Epithelial cell of esophagus (primary cell): ENCODE results near the gene BASP1.

Experiments
- DNase-seq: peaks from one replicate; pipeline ENCODE4 v3.0.0; 2010; ENCODE audit warnings: low read depth
- H3K4me3 ChIP-seq: 2 replicates; pipeline ENCODE4 v1.5.1; 2011; ENCODE audit warnings: mild to moderate bottlenecking, low read length, control low read depth
- TF ChIP-seq, protein P1 (sequence below): IDR thresholded peaks from 2 replicates; pipeline ENCODE4 v1.5.1; 2011; ENCODE audit warnings: low read depth, mild to moderate bottlenecking, low read length, control low read depth, inconsistent platforms; ENCODE audit not compliant: insufficient read depth; ENCODE audit errors: missing control alignments

BASP1 gene

DNA sequence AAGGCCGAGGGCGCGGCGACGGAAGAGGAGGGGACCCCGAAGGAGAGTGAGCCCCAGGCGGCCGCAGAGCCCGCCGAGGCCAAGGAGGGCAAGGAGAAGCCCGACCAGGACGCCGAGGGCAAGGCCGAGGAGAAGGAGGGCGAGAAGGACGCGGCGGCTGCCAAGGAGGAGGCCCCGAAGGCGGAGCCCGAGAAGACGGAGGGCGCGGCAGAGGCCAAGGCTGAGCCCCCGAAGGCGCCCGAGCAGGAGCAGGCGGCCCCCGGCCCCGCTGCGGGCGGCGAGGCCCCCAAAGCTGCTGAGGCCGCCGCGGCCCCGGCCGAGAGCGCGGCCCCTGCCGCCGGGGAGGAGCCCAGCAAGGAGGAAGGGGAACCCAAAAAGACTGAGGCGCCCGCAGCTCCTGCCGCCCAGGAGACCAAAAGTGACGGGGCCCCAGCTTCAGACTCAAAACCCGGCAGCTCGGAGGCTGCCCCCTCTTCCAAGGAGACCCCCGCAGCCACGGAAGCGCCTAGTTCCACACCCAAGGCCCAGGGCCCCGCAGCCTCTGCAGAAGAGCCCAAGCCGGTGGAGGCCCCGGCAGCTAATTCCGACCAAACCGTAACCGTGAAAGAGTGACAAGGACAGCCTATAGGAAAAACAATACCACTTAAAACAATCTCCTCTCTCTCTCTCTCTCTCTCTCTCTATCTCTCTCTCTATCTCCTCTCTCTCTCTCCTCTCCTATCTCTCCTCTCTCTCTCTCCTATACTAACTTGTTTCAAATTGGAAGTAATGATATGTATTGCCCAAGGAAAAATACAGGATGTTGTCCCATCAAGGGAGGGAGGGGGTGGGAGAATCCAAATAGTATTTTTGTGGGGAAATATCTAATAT is 58.1 kb downstream of the BASP1 start:
- TF ChIP-seq, protein P1, sequence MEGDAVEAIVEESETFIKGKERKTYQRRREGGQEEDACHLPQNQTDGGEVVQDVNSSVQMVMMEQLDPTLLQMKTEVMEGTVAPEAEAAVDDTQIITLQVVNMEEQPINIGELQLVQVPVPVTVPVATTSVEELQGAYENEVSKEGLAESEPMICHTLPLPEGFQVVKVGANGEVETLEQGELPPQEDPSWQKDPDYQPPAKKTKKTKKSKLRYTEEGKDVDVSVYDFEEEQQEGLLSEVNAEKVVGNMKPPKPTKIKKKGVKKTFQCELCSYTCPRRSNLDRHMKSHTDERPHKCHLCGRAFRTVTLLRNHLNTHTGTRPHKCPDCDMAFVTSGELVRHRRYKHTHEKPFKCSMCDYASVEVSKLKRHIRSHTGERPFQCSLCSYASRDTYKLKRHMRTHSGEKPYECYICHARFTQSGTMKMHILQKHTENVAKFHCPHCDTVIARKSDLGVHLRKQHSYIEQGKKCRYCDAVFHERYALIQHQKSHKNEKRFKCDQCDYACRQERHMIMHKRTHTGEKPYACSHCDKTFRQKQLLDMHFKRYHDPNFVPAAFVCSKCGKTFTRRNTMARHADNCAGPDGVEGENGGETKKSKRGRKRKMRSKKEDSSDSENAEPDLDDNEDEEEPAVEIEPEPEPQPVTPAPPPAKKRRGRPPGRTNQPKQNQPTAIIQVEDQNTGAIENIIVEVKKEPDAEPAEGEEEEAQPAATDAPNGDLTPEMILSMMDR, result no peak
- no peak for DNase-seq
- H3K4me3 ChIP-seq, result no peak overlapping the region

DNA sequence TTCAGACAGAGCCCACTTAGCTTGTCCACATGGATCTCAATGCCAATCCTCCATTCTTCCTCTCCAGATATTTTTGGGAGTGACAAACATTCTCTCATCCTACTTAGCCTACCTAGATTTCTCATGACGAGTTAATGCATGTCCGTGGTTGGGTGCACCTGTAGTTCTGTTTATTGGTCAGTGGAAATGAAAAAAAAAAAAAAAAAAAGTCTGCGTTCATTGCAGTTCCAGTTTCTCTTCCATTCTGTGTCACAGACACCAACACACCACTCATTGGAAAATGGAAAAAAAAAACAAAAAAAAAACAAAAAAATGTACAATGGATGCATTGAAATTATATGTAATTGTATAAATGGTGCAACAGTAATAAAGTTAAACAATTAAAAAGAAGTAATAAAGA is 59.0 kb downstream of the BASP1 start:
- TF ChIP-seq, protein P1, result no peak
- DNase-seq, result no peak
- H3K4me3 ChIP-seq, result no peak overlapping the region

DNA sequence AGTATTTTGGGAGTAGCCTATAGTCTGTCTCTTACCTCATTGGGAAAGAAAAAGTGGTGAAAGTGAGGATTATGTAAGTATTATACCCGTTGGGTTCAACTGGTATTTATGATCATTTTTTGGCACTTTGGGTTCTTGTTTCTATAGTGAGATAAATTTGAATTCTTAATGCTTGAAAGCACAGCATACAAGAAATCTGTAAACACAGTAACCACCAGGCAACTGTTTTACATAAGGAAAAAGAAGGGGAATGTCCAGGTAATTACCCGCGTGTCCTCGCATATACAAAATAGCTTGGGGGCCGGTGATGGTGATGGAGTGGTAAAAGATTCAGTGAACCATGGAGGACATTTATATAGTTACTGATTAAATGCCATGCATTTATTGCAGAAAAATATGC is 60.5 kb downstream of the BASP1 start:
- no peak overlapping the region for H3K4me3 ChIP-seq
- TF ChIP-seq, protein P1, result no peak
- DNase-seq, result no peak

DNA sequence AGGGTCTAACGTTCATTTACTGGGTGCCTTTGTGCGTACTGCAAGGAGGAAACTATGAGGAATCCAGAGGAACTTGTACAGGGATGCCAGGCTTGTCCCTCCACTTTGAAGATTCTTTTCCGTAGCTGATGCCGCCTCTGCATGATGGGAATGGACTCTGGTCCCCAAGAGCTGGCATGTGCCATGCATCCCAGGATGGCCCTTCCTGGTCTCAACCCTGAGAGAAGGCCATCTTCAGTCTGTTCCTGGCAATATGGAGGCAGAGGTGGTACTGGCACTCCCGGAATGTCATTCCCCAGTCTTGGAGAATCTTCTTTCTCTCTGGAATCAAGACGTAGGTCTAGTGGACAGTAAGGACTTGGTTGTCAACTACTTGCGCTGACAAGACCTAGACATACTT is 61.5 kb downstream of the BASP1 start:
- DNase-seq, result no peak
- H3K4me3 ChIP-seq, result no peak overlapping the region
- TF ChIP-seq, protein P1, result no peak

DNA sequence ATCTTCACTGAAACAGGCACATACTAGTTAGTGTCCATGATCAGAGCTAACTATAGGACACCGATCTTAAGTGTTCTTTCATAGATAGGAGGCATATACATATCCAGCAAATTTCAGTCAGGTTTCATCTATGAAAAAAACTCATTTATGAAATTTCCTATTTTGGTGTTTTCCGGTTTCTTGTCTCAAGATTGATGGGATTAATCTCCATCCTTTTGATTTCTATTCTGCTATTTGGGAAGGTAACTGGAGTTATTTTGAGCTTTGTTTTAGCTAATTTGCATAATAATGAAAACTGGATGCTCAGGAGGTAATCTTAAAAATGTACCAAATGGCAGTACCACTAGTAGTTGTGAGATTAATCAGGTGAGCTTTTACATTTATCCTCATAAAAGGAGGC is 62.1 kb downstream of the BASP1 start:
- H3K4me3 ChIP-seq, result no peak overlapping the region
- no peak for DNase-seq
- TF ChIP-seq, protein P1, result no peak

DNA sequence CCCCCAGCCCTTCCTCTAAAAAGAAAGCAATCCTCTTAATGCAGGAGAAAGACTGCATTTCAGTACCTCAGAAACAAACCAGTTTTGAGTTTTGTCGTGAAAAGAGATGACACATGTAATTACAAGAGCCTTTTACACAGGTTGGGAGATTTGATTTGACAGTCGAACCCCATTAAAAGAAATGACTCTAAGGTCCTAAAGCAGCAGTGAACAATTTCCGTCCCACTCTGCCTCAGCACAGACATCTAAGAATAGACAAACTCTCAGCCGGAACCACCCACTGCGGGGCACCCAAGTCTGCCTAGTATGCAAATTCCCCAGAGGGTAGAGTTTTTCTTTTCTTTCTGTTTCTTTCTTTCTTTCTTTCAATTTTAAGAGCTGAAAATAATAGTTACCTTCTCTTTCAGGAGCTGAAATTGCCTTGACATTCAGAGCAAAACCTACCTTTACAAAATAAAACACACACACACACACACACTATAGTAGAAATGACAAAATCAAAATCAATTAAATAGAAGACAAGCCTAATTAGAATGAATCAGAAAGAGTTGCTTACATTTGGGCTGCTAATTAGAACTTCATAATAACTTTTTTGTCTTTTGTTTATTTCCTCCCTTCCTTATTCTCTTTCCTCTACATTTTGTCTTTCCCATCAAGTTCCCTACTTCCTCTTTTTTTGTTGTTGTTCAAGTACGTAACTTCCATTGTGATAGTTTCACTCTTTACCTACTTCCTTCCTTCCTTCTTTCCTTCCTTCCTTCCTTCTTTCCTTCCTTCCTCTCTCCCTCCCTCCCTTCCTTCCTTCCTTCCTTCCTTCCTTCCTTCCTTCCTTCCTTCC is 65.1 kb downstream of the BASP1 start:
- TF ChIP-seq, protein P1, result no peak
- H3K4me3 ChIP-seq, result no peak overlapping the region
- DNase-seq, result no peak
